GM12878 (cell line): ENCODE data around the gene ELAC1. TPM values are rescaled to one million over a fixed set of nuclear protein-coding genes. Genes with fewer than 3 reads are reported as not detected.

ENCODE experiments used
- ATAC-seq: fragments of 200-7000 bp; cut with Tn5 transposase; 3 replicates; pipeline ENCODE4 v1.9.1; 2020; ENCODE audit warnings: mild to moderate bottlenecking, moderate library complexity
- BruUV-seq: library from RNA; stranded (reverse); fragments of 400-500 nt; replicated peaks from 2 replicates; lab custom pipeline; 2021; lab: Mats Ljungman, UMichigan
- CTCF ChIA-PET: fragments of 300-600 bp; sonication (Branson Sonifier 250); formaldehyde crosslinking; extraction: SDS; loops from one replicate; lab custom pipeline; 2021; ENCODE audit warnings: inconsistent platforms; lab: Yijun Ruan, JAX
- POLR2A ChIA-PET: fragments of 350-600 bp; formaldehyde crosslinking; extraction: SDS; loops from one replicate; lab custom pipeline; 2021; ENCODE audit warnings: inconsistent platforms; lab: Charles Lee
- RAD21 ChIA-PET: fragments of 300-600 bp; sonication (Branson Sonifier 250); formaldehyde crosslinking; loops from one replicate; lab custom pipeline; 2023; ENCODE audit warnings: antibody characterized with exemption; ENCODE audit not compliant: unreplicated experiment; lab: Charles Lee
- SMC1A ChIA-PET: fragments of 300-600 bp; sonication (Branson Sonifier 250); formaldehyde crosslinking; loops from one replicate; lab custom pipeline; 2023; ENCODE audit not compliant: unreplicated experiment, uncharacterized antibody; lab: Charles Lee
- DNase-seq: peaks from one replicate; pipeline ENCODE4 v3.0.0-alpha.2; 2011; ENCODE audit warnings: low read depth, low spot score
- FAIRE-seq: peaks from 3 replicates; lab custom pipeline; 2011; peaks lifted over from hg19 to GRCh38; lab: Jason Lieb, UNC
- H2AFZ ChIP-seq: 2 replicates; pipeline ENCODE4 v1.6.0; 2011; ENCODE audit warnings: low read depth, low read length, control low read depth; ENCODE audit not compliant: control insufficient read depth
- H3K27ac ChIP-seq: 2 replicates; pipeline ENCODE4 v1.5.1; 2011; ENCODE audit warnings: control low read depth; ENCODE audit not compliant: control insufficient read depth, insufficient read depth
- H3K27me3 ChIP-seq, 2 experiments: replicated peaks in 1 of 2; 2 replicates each; pipeline versions ENCODE4 v1.6.0 to v1.6.1; 2011; ENCODE audit warnings: low read length in 1 of 2; ENCODE audit not compliant: control insufficient read depth in 2 of 2, insufficient read depth in 2 of 2
- H3K36me3 ChIP-seq, 2 experiments: 2 replicates each; pipeline ENCODE4 v1.5.1; 2011; ENCODE audit warnings: low read length in 1 of 2; ENCODE audit not compliant: control insufficient read depth in 2 of 2, insufficient read depth in 2 of 2
- H3K4me1 ChIP-seq: 2 replicates; pipeline ENCODE4 v1.6.1; 2011; ENCODE audit warnings: mild to moderate bottlenecking, low read length, moderate library complexity, mixed read lengths; ENCODE audit not compliant: control insufficient read depth, insufficient read depth
- H3K4me2 ChIP-seq: 2 replicates; pipeline ENCODE4 v1.6.0; 2011; ENCODE audit warnings: control low read depth; ENCODE audit not compliant: control insufficient read depth, insufficient read depth
- H3K4me3 ChIP-seq: fragments of 200-600 bp; sonication (generic); 2 replicates; pipeline ENCODE4 v1.5.1; 2016
- H3K79me2 ChIP-seq: 2 replicates; pipeline ENCODE4 v1.6.0; 2011; ENCODE audit warnings: low read length; ENCODE audit not compliant: control insufficient read depth, insufficient read depth
- H3K9ac ChIP-seq: 2 replicates; pipeline ENCODE4 v1.8.0; 2011; ENCODE audit warnings: low read length, control low read depth, mixed read lengths; ENCODE audit not compliant: control insufficient read depth, insufficient read depth
- H3K9me3 ChIP-seq: replicated peaks from 3 replicates; pipeline ENCODE4 v1.5.1; 2011; ENCODE audit warnings: mild to moderate bottlenecking, low read length; ENCODE audit not compliant: control insufficient read depth, insufficient read depth
- H4K20me1 ChIP-seq: 2 replicates; pipeline ENCODE4 v1.6.0; 2011; ENCODE audit not compliant: control insufficient read depth, insufficient read depth
- BCL11A ChIP-seq: IDR thresholded peaks from 2 replicates; pipeline ENCODE4 v1.6.1; 2011; ENCODE audit warnings: low read depth, low read length
- BRCA1 ChIP-seq: IDR thresholded peaks from 2 replicates; pipeline ENCODE4 v1.6.1; 2011; ENCODE audit warnings: low read depth, low read length, improper control_type of control experiment
- CEBPB ChIP-seq, 2 experiments: fragments of 150-350 bp in 1 of 2; IDR thresholded peaks; 2 replicates each; pipeline ENCODE4 v1.6.1; 2012 to 2014; ENCODE audit warnings: low read depth in 2 of 2, low read length in 2 of 2, borderline replicate concordance in 1 of 2, inconsistent platforms in 1 of 2
- ETV6 ChIP-seq, 2 experiments: fragments of 450-650 bp in 1 of 2; IDR thresholded peaks in 1 of 2; conservative IDR thresholded peaks in 1 of 2; 2 replicates each; pipeline ENCODE4 v1.6.1; 2014; ENCODE audit warnings: antibody characterized with exemption in 1 of 2, borderline replicate concordance in 1 of 2, low read depth in 1 of 2, mild to moderate bottlenecking in 1 of 2, moderate library complexity in 1 of 2
- FOS ChIP-seq: IDR thresholded peaks from 3 replicates; pipeline ENCODE4 v1.6.1; 2011; ENCODE audit warnings: borderline replicate concordance; ENCODE audit not compliant: insufficient read length; ENCODE audit errors: extremely low read depth
- HCFC1 ChIP-seq: fragments of 150-350 bp; IDR thresholded peaks from 2 replicates; pipeline ENCODE4 v1.6.1; 2014; ENCODE audit warnings: low read length
- PML ChIP-seq: IDR thresholded peaks from 2 replicates; pipeline ENCODE4 v1.6.1; 2012; ENCODE audit warnings: low read length, inconsistent platforms
- RELA ChIP-seq: fragments of 450-650 bp; IDR thresholded peaks from 2 replicates; pipeline ENCODE4 v1.8.0; 2014; ENCODE audit warnings: borderline replicate concordance; ENCODE audit not compliant: partially characterized antibody
- SMAD5 ChIP-seq: IDR thresholded peaks from 2 replicates; pipeline ENCODE4 v1.6.1; 2016; ENCODE audit warnings: antibody characterized with exemption, low read depth
- SPI1 ChIP-seq: IDR thresholded peaks from 2 replicates; pipeline ENCODE4 v1.6.1; 2011; ENCODE audit warnings: low read depth, mild to moderate bottlenecking, low read length, moderate library complexity, borderline replicate concordance; ENCODE audit not compliant: insufficient read depth
- SRF ChIP-seq, 2 experiments: IDR thresholded peaks; 2 replicates each; pipeline ENCODE4 v1.6.1; 2011; ENCODE audit warnings: low read depth in 2 of 2, low read length in 2 of 2, mild to moderate bottlenecking in 1 of 2, moderate library complexity in 1 of 2
- STAT3 ChIP-seq: IDR thresholded peaks from 2 replicates; pipeline ENCODE4 v1.6.1; 2011; ENCODE audit warnings: low read depth, low read length, improper control_type of control experiment
- YY1 ChIP-seq: IDR thresholded peaks from 2 replicates; pipeline ENCODE4 v1.6.1; 2011; ENCODE audit warnings: low read depth, mild to moderate bottlenecking, low read length
- ZNF384 ChIP-seq: IDR thresholded peaks from 2 replicates; pipeline ENCODE4 v1.6.1; 2012; ENCODE audit warnings: low read depth, mild to moderate bottlenecking, low read length, improper control_type of control experiment, borderline replicate concordance
- WGBS: methylation state at CpG from one replicate; pipeline ENCODE4 v1.1.6; 2016; ENCODE audit warnings: low lambda C conversion rate; ENCODE audit not compliant: insufficient replicate concordance, insufficient coverage; ENCODE audit errors: missing lambda C conversion rate; 5-methylcytosine and 5-hydroxymethylcytosine counted together
- in situ Hi-C: fragments of 300-500 bp; cut with MboI; formaldehyde crosslinking; loops from 9 replicates; pipeline ENCODE4 v1.14.3; 2018; ENCODE audit warnings: mixed read lengths
- intact Hi-C: fragments of 100-400 bp; cut with micrococcal nuclease; formaldehyde crosslinking; loops from one replicate; pipeline ENCODE4 v1.14.2; 2022; ENCODE audit not compliant: unreplicated experiment
- polyA plus RNA-seq, 11 experiments: library from polyadenylated mRNA; depleted of rRNA in 4 of 11; unstranded in 6 of 11; stranded (reverse) in 5 of 11; fragments of >200 nt; fragmentation: Nextera tagmentation in 4 of 11; fragmentation: Illumina TruSeq in 1 of 11; extraction: Ambion mirVana in 4 of 11; extraction: Trizol in 1 of 11; gene quantifications; 1 replicate in 1 of 11; 2 replicates in 10 of 11; pipeline versions ENCODE4 v1.2.1 to v1.2.3, GENCODE V29; 2011 to 2016; ENCODE audit warnings: inconsistent platforms in 2 of 11, missing spikeins in 2 of 11, low read depth in 1 of 11
- total RNA-seq, 4 experiments: library from RNA; depleted of rRNA in 3 of 4; stranded (reverse); fragments of >200 nt in 3 of 4; fragmentation: Illumina TruSeq in 1 of 4; extraction: Trizol in 1 of 4; gene quantifications; 2 replicates each; pipeline versions ENCODE4 v1.2.1 to v1.2.3, GENCODE V29; 2013 to 2021
- TF ChIP-seq, protein P1 (sequence below), 3 experiments: IDR thresholded peaks in 2 of 3; conservative IDR thresholded peaks in 1 of 3; 2 replicates each; pipeline ENCODE4 v1.5.1; 2011; ENCODE audit warnings: low read depth in 3 of 3, low read length in 3 of 3, mild to moderate bottlenecking in 3 of 3, control low read depth in 2 of 3, moderate library complexity in 2 of 3, inconsistent platforms in 1 of 3, mixed read lengths in 1 of 3; ENCODE audit not compliant: control insufficient read depth in 2 of 3, insufficient read depth in 1 of 3; ENCODE audit errors: extremely low read depth in 1 of 3
- TF ChIP-seq, protein P2 (sequence below): fragments of 450-650 bp; conservative IDR thresholded peaks from 2 replicates; pipeline ENCODE4 v1.6.1; 2017; ENCODE audit warnings: mild to moderate bottlenecking, moderate library complexity
- TF ChIP-seq, protein P3 (sequence below): IDR thresholded peaks from 2 replicates; pipeline ENCODE4 v1.6.1; 2012; ENCODE audit warnings: low read depth, low read length, improper control_type of control experiment
- TF ChIP-seq, protein P4 (sequence below): IDR thresholded peaks from 2 replicates; pipeline ENCODE4 v1.6.1; 2012; ENCODE audit warnings: low read depth, low read length, improper control_type of control experiment

Gene ELAC1
- total and polyA plus RNA-seq, 10 of the 15 experiments (the other 5 are each of a cell fraction or from before 2014, with no cell fraction given), result 4.9 to 23.0 (median 9.8) TPM

DNA sequence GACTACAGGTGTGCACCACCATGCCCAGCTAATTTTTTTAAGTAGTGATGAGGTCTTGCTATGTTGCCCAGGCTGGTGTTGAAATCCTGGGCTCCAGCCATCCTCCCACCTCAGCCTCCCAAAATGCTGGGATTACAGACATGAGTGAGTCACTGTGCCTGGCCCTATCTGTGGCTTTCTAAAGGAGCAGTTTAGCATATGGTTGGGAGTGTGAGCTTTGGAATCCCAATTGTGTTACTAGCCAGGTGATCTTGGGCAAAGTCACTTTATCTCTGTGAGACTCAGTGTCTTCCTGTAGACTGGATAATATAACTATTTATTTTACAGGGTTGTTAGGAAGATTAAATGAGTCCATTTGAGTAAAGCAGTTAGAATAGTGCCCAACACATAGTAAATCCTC, 42.4 kb downstream of the ELAC1 start (continued):
- no peak for TF ChIP-seq CEBPB (IDR thresholded peaks at IDR 0.05; ENCODE audit: borderline replicate concordance in 1 of 2, low read depth in 2 of 2, low read length in 2 of 2)
- TF ChIP-seq HCFC1, result no peak
- TF ChIP-seq BCL11A, result no peak
- TF ChIP-seq, protein P1, sequence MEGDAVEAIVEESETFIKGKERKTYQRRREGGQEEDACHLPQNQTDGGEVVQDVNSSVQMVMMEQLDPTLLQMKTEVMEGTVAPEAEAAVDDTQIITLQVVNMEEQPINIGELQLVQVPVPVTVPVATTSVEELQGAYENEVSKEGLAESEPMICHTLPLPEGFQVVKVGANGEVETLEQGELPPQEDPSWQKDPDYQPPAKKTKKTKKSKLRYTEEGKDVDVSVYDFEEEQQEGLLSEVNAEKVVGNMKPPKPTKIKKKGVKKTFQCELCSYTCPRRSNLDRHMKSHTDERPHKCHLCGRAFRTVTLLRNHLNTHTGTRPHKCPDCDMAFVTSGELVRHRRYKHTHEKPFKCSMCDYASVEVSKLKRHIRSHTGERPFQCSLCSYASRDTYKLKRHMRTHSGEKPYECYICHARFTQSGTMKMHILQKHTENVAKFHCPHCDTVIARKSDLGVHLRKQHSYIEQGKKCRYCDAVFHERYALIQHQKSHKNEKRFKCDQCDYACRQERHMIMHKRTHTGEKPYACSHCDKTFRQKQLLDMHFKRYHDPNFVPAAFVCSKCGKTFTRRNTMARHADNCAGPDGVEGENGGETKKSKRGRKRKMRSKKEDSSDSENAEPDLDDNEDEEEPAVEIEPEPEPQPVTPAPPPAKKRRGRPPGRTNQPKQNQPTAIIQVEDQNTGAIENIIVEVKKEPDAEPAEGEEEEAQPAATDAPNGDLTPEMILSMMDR (IDR thresholded peaks at IDR 0.05 in 2 of 3, conservative IDR thresholded peaks at IDR 0.05 in 1 of 3; ENCODE audit: control insufficient read depth in 2 of 3, extremely low read depth in 1 of 3, insufficient read depth in 1 of 3, low read depth in 3 of 3, low read length in 3 of 3), result no peak
- TF ChIP-seq, protein P2, sequence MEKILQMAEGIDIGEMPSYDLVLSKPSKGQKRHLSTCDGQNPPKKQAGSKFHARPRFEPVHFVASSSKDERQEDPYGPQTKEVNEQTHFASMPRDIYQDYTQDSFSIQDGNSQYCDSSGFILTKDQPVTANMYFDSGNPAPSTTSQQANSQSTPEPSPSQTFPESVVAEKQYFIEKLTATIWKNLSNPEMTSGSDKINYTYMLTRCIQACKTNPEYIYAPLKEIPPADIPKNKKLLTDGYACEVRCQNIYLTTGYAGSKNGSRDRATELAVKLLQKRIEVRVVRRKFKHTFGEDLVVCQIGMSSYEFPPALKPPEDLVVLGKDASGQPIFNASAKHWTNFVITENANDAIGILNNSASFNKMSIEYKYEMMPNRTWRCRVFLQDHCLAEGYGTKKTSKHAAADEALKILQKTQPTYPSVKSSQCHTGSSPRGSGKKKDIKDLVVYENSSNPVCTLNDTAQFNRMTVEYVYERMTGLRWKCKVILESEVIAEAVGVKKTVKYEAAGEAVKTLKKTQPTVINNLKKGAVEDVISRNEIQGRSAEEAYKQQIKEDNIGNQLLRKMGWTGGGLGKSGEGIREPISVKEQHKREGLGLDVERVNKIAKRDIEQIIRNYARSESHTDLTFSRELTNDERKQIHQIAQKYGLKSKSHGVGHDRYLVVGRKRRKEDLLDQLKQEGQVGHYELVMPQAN, result no peak

- Histone ChIP-seq H3K4me1 (no peaks in the 10 kb centered on the region), H4K20me1 (no peaks in the 10 kb centered on the region), H3K4me2 (no peak overlapping the region), H3K36me3 (no peaks in the 10 kb centered on the region), H3K4me3 (no peak overlapping the region), H3K9me3 (no peaks in the 10 kb centered on the region), H3K79me2 (no peaks in the 10 kb centered on the region), H3K9ac (no peak overlapping the region), H2AFZ (no peak overlapping the region), H3K27ac (no peak overlapping the region), H3K27me3 (no peaks in the 10 kb centered on the region)
- in situ Hi-C loops, result no loop called here
- 74% methylated on average over 3 of the region's 3 CpGs for WGBS
- DNase-seq (no peak), FAIRE-seq (no peak), ATAC-seq (no peak)
- intact Hi-C loops, result no loop called here
- no TSS peak for BruUV-seq
- ChIA-PET CTCF (no interaction called here), SMC1A (no interaction called here), POLR2A (interaction anchor here (1.4 kb wide), 1 partner anchor 11 kb away, joined by 4 read pairs; no protein-coding TSS in a partner anchor), RAD21 (no interaction called here)
- TF ChIP-seq YY1, result no peak
- TF ChIP-seq ZNF384, result no peak
- TF ChIP-seq, protein P3, sequence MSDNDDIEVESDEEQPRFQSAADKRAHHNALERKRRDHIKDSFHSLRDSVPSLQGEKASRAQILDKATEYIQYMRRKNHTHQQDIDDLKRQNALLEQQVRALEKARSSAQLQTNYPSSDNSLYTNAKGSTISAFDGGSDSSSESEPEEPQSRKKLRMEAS, result no peak
- TF ChIP-seq PML, result no peak
- no peak for TF ChIP-seq FOS
- TF ChIP-seq SPI1, result no peak
- no peak for TF ChIP-seq RELA
- no peak for TF ChIP-seq STAT3
- TF ChIP-seq ETV6 (conservative IDR thresholded peaks at IDR 0.05 in 1 of 2, IDR thresholded peaks at IDR 0.05 in 1 of 2; ENCODE audit: borderline replicate concordance in 1 of 2, low read depth in 1 of 2), result no peak
- no peak for TF ChIP-seq SMAD5
- no peak for TF ChIP-seq BRCA1
- TF ChIP-seq, protein P4, sequence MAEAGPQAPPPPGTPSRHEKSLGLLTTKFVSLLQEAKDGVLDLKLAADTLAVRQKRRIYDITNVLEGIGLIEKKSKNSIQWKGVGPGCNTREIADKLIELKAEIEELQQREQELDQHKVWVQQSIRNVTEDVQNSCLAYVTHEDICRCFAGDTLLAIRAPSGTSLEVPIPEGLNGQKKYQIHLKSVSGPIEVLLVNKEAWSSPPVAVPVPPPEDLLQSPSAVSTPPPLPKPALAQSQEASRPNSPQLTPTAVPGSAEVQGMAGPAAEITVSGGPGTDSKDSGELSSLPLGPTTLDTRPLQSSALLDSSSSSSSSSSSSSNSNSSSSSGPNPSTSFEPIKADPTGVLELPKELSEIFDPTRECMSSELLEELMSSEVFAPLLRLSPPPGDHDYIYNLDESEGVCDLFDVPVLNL, result no peak
- TF ChIP-seq SRF (IDR thresholded peaks at IDR 0.05; ENCODE audit: low read depth in 2 of 2, low read length in 2 of 2), result no peak
Observed at GRCh38 chr18:51011709-51012108, 43.9 kb downstream of the ELAC1 start.
